ENCODE measurements around the gene TMC1.

- no peak for TF ChIP-seq POLR2A (IDR thresholded peaks at IDR 0.05)
- TF ChIP-seq, protein P1, sequence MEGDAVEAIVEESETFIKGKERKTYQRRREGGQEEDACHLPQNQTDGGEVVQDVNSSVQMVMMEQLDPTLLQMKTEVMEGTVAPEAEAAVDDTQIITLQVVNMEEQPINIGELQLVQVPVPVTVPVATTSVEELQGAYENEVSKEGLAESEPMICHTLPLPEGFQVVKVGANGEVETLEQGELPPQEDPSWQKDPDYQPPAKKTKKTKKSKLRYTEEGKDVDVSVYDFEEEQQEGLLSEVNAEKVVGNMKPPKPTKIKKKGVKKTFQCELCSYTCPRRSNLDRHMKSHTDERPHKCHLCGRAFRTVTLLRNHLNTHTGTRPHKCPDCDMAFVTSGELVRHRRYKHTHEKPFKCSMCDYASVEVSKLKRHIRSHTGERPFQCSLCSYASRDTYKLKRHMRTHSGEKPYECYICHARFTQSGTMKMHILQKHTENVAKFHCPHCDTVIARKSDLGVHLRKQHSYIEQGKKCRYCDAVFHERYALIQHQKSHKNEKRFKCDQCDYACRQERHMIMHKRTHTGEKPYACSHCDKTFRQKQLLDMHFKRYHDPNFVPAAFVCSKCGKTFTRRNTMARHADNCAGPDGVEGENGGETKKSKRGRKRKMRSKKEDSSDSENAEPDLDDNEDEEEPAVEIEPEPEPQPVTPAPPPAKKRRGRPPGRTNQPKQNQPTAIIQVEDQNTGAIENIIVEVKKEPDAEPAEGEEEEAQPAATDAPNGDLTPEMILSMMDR (IDR thresholded peaks at IDR 0.05), result no peak
These were observed 127.7 kb downstream of the TMC1 start for GRCh38 chr9:72649127-72649442.
